Stimulated activated CD8-positive, alpha-beta memory T cell treated with anti-CD3 and anti-CD28 coated beads, Interleukin-12 subunit alpha, Interleukin-12 subunit beta, amount 100 ng/mL, for 4 hours (primary cell): ENCODE data around the gene TTC12.

ENCODE experiments used
- DNase-seq: peaks from one replicate; pipeline ENCODE4 v3.0.0-alpha.2; 2020; ENCODE audit warnings: low read depth

Gene TTC12

DNA sequence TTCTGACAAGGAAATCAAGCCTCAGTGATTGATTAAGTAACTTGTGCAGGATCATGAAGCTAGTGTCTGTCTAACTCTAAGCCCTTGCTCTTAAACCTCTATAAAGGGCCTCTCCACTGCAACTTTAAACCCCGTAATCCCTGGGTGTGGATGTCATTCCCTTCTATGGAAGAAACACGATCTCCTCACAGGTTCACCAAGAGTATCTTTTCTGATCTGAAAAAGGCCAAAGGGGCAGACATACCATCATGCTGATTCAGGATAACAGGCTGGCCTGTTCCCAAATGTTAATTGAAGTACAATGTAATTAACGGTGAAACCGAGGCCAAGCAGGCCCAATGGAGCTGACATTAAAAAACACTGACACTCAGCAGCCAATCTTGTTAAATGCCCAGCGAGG lies 17.1 kb downstream of the TTC12 start:
- no peak for DNase-seq

DNA sequence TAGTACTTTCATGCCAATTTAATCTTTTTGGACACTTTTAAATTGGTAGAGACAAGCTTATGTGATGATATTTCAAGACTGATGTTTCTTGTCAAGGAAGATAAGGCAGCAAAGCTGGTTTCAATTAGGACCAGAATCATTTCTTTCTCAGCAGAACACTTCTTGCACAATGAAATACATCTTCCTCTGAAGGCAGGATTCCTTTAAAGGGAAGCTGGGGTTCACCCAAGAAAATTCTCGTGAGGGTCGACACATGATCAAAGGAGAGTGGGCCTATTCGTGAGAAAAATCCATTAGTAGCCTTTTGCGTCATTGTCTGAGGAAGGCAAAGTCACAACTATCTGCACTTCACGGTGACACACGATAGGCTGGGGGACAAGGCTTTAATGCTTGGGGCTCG lies 17.6 kb downstream of the TTC12 start:
- no peak for DNase-seq

DNA sequence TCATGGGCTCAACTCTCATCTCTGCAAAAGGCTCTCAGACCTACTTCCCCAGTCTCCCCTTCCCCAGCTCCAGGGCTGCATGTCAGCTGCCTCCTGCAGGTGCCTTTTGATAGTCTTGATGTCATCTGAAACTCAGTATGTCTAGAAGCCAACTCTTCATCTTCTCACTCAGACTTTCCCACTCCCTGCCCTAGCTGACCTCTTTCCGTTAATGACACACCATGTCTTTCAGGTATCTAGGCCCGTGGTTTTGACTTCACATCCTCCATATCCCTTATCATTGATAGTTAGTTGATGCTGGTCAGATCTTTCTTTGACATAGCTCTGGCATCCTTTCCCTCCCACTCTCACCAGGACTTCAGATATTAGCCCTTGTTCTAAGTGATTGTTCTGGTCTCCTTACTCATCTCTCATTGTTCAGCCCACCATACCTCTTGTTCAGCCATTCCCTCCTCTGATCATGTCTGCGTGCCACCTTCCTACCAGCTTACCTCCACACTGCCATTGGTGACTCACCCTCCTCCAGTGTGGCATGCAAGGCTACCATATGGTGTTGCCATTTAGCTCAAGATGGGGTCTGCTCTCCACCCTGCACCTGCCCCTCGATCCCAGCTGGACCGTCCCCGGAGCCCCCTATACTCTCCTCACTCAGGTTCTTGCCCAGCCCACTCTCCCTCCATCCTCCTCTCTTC lies 18.4 kb downstream of the TTC12 start:
- DNase-seq = no peak

DNA sequence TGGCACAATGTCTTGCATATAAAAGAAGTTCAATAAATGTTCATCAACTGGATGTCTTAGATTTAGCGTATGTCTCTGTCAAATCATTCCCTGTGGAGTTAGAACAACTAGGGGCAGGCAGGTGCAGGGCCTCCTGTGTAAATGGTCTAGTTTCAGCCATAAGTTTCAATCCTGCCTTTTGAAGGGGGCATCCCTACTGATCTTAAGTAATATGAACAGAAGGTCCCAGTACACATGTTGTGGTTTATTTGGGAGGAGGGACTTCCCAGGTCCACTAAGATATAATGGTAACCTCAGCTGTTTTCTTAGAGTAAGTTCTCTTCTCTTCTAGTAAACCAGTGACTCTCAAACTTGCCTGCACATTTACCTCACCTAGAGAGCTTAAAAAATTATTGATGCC lies 19.8 kb downstream of the TTC12 start:
- DNase-seq = no peak

DNA sequence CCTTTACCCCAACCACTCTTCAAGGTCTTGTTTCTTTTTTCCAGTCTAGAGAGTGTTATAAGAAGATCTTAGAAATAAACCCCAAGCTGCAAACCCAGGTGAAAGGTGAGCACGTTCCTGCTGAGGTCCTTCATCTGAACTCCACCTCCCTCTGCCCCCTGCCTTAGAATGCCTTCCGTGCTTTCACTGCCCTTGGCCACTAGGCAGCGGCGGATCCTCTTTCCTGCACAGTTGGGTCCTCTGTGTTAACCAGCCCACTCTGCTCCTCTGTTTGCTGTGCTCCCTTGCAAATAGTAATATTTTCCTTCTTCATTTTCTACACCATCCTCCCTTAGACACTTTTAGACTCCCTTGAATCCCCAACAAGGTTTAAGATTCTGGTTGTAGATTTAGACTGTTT lies 24.3 kb downstream of the TTC12 start:
- DNase-seq = no peak

DNA sequence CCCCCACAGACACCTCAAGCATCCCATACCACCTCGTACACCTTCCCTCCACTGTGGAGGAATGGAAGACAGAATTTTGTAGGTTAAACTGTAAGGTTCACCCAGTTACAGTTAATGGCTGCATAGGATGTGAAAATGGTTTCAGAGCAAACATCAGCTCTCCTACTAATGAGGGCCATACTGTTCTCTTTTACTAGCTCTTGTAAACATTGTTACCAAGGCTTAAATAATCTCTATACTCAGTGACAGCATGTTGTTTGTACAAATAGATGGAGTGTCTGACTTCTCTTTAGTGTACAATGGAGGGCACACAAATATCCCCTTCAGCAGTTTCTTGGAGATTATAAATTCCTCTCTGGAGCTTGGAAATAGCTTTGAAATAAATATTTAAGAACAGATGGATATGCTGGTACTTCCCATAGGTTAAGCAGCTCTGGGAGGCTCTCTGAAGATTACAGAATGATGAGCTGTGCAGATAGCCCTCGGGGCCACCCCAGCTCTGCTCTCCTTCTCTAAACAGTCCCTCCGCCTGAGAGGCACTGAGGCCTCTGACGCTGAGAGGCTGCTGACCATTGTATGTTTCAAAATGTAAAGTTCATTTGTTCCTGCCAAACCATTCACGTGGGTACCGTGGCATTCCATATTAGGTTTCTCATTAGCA lies 25.7 kb downstream of the TTC12 start:
- no peak for DNase-seq

DNA sequence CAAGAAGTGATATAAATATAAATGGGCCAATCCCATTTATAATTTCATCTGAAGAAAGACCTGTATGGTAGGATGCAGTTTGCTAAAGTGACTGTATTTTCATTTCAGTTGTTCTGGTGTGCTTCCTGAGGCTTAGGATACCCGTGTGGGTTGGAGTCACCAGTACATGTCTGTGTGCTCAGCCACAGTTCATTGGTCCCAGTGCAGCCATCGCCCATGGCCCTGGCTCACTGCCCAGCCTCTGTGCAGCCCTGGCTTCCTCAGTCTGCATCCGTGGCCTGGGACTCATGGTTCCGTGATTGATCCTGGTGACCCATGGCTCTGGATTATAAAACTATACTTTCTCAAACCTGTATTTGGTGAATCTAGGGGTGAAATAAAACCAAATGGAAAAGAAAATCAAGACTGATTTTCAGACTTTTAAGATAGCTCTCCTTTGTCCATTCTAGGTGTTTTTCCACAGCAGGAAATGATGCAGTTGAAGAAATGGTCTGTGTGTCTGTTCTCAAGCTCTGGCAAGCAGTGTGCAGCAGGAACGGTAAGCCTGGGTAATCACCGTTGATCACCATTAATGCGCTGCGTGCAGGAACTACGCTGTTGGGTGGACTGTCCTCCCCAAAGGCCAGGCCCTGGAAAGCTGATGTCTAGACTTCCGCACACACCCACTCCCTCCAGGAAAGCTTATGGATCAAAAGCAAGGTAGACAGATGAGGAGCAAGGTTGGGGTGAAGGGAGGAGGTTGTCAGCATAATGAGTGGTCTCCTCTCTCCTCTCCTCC lies 27.2 kb downstream of the TTC12 start:
- DNase-seq = no peak

DNA sequence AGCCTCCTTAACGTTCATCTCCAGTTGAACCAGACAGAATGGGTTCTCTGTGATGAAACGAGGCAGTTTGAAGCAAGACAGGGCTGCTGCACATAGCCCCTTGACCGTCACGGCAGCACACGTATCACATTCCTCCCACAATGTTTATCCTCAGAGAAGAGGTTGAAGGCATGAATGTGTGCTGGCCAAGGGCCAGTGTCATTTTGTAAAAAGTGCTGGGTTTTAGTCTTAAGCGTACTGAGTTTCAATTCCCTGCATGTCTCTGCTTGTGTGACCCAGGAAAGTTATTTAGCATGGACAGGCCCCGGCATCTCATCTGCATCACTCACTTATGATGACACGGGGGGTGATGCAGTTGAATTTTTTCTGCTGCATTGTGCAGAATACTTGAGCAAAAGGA lies 31.6 kb downstream of the TTC12 start:
- no peak for DNase-seq

DNA sequence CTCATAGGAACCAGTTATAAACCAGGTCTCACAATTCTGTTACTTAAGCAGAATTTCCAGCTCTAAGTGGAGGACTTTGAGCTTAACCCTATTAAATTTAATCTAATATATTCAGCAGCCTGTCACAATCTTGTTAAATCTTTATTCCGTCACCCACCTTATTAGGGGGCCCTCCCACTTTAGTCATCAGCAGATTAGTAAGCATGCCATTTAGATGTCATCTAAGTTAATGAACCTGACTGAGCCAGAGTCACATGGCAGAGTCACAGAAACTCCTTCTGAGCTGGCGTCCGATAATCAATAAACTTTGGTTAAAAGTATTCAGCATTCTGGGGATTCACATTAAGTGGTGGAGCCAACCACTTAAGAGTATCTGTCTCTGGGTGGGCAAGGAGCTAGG lies 35.1 kb downstream of the TTC12 start:
- DNase-seq = no peak

DNA sequence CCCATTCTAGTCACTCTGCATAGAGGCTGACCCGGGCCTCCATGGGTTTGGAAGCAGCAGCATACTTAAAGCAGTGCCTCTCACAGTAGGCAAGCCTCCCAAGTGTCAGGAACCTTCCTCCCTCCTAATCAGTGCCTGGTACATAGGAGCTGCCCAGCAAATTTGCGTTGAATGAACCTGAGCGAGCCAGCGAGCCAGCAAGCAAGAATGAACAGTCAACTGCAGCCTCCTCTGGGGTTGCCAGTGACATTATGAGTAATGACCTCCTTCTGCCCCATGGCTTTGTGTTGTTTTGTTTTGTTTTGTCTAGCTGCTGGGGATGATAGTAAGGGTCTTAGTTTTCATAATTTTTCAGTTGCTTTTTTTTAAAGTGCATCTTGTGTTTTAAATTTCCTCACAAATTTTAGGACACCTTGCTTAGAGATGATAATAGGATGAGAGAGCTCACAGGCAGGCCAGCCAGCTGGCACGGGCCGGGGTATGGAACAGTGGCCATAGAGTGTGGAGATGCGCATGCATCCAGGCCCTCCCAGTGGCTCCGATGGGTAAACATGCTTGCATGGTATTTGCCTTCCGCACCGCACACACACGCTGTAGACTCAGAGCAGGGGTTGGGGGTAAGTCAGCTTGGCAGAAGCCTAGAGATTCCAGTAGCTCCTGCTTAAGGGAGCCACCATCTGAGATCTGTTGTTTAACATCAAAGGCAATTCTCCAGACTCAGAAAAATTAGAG lies 36.1 kb downstream of the TTC12 start:
- no peak for DNase-seq

DNA sequence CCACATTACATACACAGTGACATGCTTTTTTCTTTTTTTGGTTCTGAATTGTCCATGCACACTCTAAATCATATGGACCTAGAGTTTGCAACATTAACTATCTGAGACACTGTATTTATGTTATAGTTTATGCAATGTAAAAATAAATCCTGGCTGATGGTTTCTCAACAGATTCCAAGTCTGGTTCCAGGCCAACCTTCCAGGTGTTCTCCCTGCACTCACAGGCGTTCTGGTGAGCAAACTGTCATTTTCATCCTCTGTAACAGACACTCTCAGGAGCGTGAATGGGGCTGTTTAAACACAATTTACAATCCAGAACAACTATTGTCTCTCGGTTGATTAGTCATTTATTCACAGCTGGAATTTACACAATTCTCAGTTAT lies 36.7 kb downstream of the TTC12 start:
- no peak for DNase-seq

DNA sequence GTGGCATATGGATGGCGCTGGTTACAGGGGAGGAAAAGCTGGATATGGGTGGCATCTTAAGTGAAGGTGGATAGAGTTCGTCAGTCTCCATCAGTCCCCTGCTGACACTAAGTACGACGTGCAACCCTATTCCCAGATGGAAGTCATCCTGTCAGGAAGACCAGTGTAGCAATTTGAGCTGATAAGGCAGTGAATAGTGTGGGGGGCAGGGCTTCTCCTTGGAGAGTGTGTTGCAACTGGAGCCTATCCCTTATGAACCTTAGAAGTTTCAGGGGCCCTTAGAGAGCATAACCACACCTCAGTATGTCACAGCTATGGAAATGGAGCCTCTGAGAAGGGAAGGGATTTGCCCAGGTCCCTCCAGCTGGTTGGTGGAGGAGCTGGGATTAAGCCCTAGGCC lies 37.1 kb downstream of the TTC12 start:
- DNase-seq = no peak

DNA sequence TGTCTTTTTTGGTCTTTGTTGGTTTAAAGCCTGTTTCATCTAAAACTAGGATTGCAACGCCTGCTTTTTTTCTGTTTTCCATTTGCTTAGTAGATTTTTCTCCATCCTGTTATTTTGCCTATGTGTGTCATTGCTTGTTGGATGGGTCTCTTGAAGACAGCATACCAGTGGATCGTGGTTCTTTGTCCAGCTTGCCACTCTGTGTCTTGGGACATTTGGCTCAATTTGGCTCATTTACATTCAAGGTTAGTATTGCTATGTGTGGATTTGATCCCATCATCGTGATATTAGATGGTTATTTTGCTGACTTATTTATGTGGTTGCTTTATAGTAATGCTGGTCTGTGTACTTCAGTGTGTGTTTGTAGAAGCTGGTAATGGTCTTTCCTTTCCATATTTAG lies 41.8 kb downstream of the TTC12 start:
- no peak for DNase-seq

DNA sequence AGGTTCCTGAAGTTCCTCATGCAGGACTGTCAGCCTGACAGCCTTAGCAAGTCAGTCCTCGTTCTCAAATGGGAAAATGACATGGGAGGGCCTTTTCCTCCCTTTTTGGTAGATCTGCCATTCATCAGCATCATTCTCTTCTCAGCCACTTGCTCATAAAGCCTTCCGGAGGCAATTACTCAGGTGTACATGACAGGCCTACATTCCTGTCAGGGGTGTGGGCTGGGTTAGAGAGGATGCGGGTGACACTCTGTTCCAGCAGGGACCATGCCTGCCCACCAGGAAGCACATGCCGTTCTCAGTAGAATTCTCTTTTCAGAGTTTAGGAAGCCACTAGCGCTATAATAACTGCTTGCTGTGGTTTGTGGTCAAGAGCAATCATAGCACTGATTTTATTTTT lies 49.0 kb downstream of the TTC12 start:
- no peak for DNase-seq

DNA sequence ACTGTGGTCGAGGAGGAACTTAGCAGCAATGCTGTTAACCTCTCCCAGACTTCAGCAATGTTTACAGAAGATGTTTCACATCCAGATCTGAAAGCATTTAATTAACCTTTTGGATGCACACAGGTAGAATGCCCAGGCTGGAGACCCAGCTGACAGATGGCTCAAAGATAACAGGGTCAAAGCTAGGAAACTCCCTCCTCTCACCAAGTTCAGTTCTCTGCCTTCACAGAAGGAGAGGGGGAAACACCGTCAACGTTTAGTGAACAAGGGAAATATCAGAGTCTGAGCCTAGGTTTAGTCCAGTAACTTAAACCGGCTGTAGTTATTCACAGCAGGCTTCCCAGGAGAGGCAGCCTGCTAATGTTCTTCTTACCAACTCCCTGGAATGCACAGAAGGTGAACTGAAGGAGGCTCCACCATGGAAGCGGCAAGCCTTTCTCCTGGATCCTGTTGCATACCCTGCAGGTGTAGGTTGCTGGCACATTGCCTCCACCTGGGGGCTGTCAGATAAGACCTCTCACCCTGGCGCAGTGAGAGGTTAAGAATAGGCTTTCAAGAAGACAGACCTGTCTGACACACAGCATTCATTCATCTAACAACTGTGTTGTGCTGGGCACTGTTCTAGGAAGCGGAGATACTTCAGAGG lies 49.7 kb downstream of the TTC12 start:
- no peak for DNase-seq

DNA sequence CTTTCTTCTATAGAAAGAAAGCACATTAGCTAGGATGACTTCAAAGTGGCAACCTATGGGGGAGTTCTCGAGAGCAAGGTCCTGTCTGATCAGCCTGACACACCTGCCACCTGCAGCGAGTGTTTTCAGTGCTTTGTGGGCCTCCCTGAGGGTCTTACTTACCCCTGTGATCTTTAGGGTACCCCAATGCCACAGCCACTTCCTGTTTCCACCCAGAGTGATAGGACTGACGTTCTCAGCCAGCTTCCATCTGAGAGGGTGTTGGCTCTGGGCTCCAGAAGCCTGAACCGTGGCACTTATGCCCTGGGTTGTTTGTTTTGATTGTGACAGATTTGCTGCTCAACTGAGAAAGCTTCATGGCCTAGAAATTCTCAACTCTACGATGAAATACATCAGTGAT lies 51.5 kb downstream of the TTC12 start:
- DNase-seq = no peak

DNA sequence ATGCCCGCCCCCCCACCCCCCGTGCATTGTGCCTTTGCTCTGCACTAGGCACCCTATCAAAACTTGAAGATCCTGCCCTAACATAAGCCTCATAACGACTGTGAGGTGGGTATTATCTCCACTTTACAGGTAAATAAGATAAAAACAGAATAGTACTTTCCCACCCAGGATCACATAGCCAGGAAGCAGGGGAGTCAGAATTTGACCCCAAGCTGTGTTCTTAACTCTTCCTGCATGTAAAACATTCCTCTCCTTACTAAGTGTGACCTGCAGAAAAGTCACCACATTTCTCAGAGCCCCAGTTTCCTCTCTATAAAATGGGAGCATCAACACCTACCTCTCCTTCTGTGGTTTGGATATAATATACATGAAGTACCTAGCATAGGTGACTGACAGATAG lies 55.0 kb downstream of the TTC12 start:
- no peak for DNase-seq

DNA sequence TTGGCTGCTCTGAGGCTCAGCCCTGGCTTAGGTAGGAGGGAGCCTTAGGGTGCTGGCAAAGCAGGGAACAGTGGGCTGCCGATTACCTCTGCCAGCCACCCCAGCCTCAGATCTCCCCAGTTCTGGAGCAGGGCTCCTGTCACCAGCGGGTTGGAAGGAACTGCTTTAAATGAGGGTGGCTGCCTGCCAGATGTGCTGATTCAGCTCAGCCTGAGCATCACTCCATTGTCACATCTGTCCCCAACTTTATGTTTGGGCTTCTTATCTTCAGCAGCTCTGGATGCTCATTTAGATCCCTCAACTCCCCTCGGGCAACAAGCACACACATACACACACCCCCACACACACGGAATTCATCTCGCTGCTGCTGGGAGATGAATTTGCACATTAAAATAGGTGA lies 56.3 kb downstream of the TTC12 start:
- no peak for DNase-seq

DNA sequence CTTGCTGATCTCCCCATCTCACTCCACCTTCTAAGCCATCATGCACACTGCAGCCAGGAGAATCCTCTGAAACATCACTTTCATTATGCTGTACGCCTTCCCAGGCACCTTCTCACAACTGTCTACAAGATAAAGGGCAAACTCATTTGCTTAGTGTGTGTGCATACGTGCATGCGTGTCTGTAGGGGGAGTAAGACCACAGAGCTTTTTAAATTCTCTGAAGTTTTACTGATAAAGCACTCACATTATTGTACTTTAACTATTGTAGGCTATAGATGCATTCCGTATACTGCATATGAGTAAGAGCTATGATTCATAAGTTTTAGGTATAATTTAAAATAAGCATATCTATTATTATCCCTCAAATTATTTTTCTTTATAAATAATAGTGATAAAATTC lies 57.9 kb downstream of the TTC12 start:
- DNase-seq = no peak

DNA sequence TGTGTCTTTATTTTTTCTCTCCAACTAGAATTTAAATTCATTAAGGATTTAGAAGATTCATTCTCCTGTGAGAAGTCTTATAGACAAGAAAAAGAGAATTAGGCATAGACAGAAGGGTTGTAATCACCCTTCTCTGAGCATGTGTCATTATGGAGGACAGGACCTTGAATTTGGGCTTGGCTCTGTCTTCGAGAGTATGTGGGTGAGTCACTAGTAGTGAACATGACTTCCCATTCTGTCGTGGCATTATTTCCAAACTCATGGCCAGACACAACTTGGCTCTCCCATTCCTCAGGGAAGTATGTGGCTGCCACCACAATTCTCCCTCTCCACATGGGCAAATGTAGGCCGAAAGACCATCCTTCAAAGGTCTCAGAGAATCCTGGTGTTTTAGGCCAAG lies 58.9 kb downstream of the TTC12 start:
- no peak for DNase-seq

DNA sequence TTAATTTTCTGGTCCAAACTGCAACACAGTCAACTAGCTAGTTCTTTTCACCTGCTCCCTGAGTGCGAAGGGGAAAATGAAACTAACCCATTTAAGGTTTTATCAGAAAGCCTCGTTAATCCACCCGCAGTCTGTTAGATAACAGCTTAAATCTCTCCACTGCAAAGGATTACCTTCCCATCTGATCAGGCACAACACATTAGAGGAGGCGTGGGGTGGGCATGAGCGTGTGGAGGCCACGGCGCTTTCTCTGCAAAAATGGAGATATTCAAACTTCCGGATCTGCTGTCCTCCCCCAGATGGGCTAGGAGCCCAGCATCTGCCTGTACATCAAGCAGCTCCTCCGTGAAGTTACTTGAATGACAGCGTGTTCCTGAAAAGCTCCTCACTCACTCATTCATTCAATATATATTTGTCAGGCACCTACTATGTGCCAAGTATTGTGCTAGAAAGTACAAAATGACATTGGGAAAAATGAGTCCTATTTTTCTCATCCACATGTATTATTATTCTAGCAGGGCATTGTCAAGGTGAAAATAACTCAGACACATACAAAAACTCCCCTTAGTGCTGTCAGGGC lies 59.7 kb downstream of the TTC12 start:
- DNase-seq = no peak

DNA sequence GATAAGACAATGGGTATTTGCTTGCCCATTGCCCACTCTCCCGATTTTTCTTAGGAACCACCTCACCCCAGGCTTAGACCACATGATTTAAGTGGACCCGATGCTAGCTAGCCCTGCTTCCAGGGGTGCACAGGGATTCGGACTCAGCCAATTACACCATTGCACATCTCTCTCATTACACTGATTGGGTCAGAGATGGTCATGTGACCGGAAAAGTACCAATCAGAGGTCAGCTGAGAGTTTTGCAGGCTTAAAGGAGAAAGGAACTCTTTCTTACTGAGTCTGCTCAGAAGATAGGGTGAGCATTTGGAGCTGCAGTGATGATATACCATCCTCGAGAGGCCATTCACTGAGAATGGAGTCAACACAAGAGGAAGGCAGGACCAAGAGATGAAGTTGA lies 61.0 kb downstream of the TTC12 start:
- DNase-seq = no peak
